Endothelial cell of umbilical vein (primary cell): ENCODE measurements around the gene CIPC. TPM values are rescaled to one million over a fixed set of nuclear protein-coding genes. Genes with fewer than 3 reads are reported as not detected.

Experiments used
- BruUV-seq: library from RNA; stranded (reverse); fragments of 400-500 nt; replicated peaks from 2 replicates; lab custom pipeline; 2021; lab: Mats Ljungman, UMichigan
- CTCF ChIA-PET: fragments of 300-600, 350-600 bp; sonication (Branson Sonifier 250); formaldehyde crosslinking; loops from one replicate; lab custom pipeline; 2021; ENCODE audit warnings: antibody characterized with exemption, inconsistent platforms; lab: Charles Lee
- POLR2A ChIA-PET: fragments of 300-600, 350-600 bp; sonication (Branson Sonifier 250); formaldehyde crosslinking; loops from one replicate; lab custom pipeline; 2021; ENCODE audit warnings: antibody characterized with exemption, inconsistent platforms; lab: Charles Lee
- DNase-seq: peaks from one replicate; pipeline ENCODE4 v3.0.0-alpha.2; 2011; ENCODE audit warnings: low read depth, low spot score
- FAIRE-seq: peaks from 2 replicates; lab custom pipeline; 2011; peaks lifted over from hg19 to GRCh38; lab: Jason Lieb, UNC
- H2AFZ ChIP-seq: 2 replicates; pipeline ENCODE4 v1.6.0; 2012; ENCODE audit warnings: low read depth, low read length, control low read depth, inconsistent platforms
- H3K27ac ChIP-seq: 2 replicates; pipeline ENCODE4 v1.5.1; 2011; ENCODE audit warnings: low read depth, mild to moderate bottlenecking, control low read depth, low read length, moderate library complexity; ENCODE audit not compliant: insufficient read depth
- H3K27me3 ChIP-seq, 2 experiments: 2 replicates each; pipeline versions ENCODE4 v1.6.0 to v1.6.1; 2011; ENCODE audit warnings: low read length in 2 of 2, mixed read lengths in 1 of 2; ENCODE audit not compliant: control insufficient read depth in 2 of 2, insufficient read depth in 2 of 2
- H3K36me3 ChIP-seq, 2 experiments: 2 replicates in 1 of 2; 3 replicates in 1 of 2; pipeline ENCODE4 v1.5.1; 2011; ENCODE audit warnings: low read length in 2 of 2, mild to moderate bottlenecking in 1 of 2, moderate library complexity in 1 of 2; ENCODE audit not compliant: control insufficient read depth in 2 of 2, insufficient read depth in 2 of 2; ENCODE audit errors: extremely low read depth in 1 of 2
- H3K4me1 ChIP-seq: 3 replicates; pipeline ENCODE4 v1.5.1; 2011; ENCODE audit warnings: mild to moderate bottlenecking, low read length; ENCODE audit not compliant: control insufficient read depth, insufficient read depth; ENCODE audit errors: extremely low read depth
- H3K4me2 ChIP-seq: 2 replicates; pipeline ENCODE4 v1.6.1; 2011; ENCODE audit warnings: low read length, control low read depth, mixed read lengths; ENCODE audit not compliant: insufficient read depth
- H3K4me3 ChIP-seq, 3 experiments: fragments of 200-600 bp in 1 of 3; sonication (generic), shearing (Covaris generic) in 1 of 3; replicated peaks in 1 of 3; 2 replicates each; pipeline ENCODE4 v1.5.1; 2011 to 2016; ENCODE audit warnings: control low read depth in 3 of 3, low read length in 3 of 3, mild to moderate bottlenecking in 2 of 3, inconsistent platforms in 1 of 3, low read depth in 1 of 3, moderate library complexity in 1 of 3; ENCODE audit not compliant: insufficient read depth in 1 of 3
- H3K79me2 ChIP-seq: 2 replicates; pipeline ENCODE4 v1.6.0; 2012; ENCODE audit warnings: low read length, inconsistent platforms; ENCODE audit not compliant: control insufficient read depth, insufficient read depth
- H3K9ac ChIP-seq: replicated peaks from 2 replicates; pipeline ENCODE3; 2011; ENCODE audit warnings: low read length, control low read depth; ENCODE audit not compliant: insufficient read depth; ENCODE audit errors: extremely low read depth
- H3K9me1 ChIP-seq: replicated peaks from 3 replicates; pipeline ENCODE4 v1.6.0; 2011; ENCODE audit warnings: mild to moderate bottlenecking, low read length; ENCODE audit not compliant: control insufficient read depth, insufficient read depth; ENCODE audit errors: extremely low read depth
- H3K9me3 ChIP-seq: replicated peaks from 2 replicates; pipeline ENCODE4 v1.5.1; 2012; ENCODE audit warnings: low read length, inconsistent platforms; ENCODE audit not compliant: control insufficient read depth, insufficient read depth
- H4K20me1 ChIP-seq: replicated peaks from 2 replicates; pipeline ENCODE3; 2011; ENCODE audit warnings: mild to moderate bottlenecking, low read length; ENCODE audit not compliant: control insufficient read depth, insufficient read depth; ENCODE audit errors: extremely low read depth
- EZH2 ChIP-seq: IDR thresholded peaks from 2 replicates; pipeline ENCODE4 v1.6.1; 2012; ENCODE audit warnings: borderline replicate concordance, low read depth, mild to moderate bottlenecking, moderate library complexity, low read length, inconsistent platforms; ENCODE audit not compliant: severe bottlenecking
- FOS ChIP-seq: IDR thresholded peaks from 2 replicates; pipeline ENCODE4 v1.6.1; 2011; ENCODE audit warnings: mild to moderate bottlenecking, low read length, moderate library complexity, borderline replicate concordance; ENCODE audit not compliant: insufficient read depth
- GATA2 ChIP-seq: IDR thresholded peaks from 2 replicates; pipeline ENCODE4 v1.7.0; 2011; ENCODE audit warnings: low read depth, mild to moderate bottlenecking, moderate library complexity, mixed read lengths, low read length; ENCODE audit not compliant: insufficient read length, insufficient read depth
- JUN ChIP-seq: IDR thresholded peaks from 2 replicates; pipeline ENCODE4 v1.6.1; 2011; ENCODE audit warnings: borderline replicate concordance, low read depth; ENCODE audit not compliant: insufficient read length, insufficient read depth
- MYC ChIP-seq: IDR thresholded peaks from one replicate; pipeline ENCODE4 v1.6.1; 2011; ENCODE audit warnings: mild to moderate bottlenecking, low read depth, low read length
- POLR2A ChIP-seq: IDR thresholded peaks from 2 replicates; pipeline ENCODE4 v1.6.1; 2012; ENCODE audit warnings: low read depth, mild to moderate bottlenecking, control low read depth, low read length
- POLR2AphosphoS5 ChIP-seq: IDR thresholded peaks from 2 replicates; pipeline ENCODE4 v1.6.1; 2012; ENCODE audit warnings: low read depth, mild to moderate bottlenecking, control low read depth, low read length, moderate library complexity; ENCODE audit not compliant: insufficient read depth
- dilution Hi-C: fragments of 300-500 bp; cut with MboI; formaldehyde crosslinking; loops from one replicate; pipeline ENCODE4 v1.15.0; 2019; ENCODE audit warnings: low sequenced_read_pairs; ENCODE audit not compliant: extremely low pct_ligation_motif_present
- intact Hi-C: fragments of 100-400 bp; cut with micrococcal nuclease; formaldehyde crosslinking; loops from one replicate; pipeline ENCODE4 v1.10.0; 2022
- polyA plus RNA-seq, 4 experiments: library from polyadenylated mRNA; depleted of rRNA in 3 of 4; stranded (reverse) in 3 of 4; unstranded in 1 of 4; fragments of >200 nt; gene quantifications; 2 replicates each; pipeline versions ENCODE4 v1.2.1 to v1.2.3, GENCODE V29; 2011 to 2012; ENCODE audit warnings: missing spikeins in 1 of 4
- total RNA-seq: library from RNA; stranded (reverse); gene quantifications from 2 replicates; pipeline ENCODE4 v1.2.3, GENCODE V29; 2021
- TF ChIP-seq, protein P1 (sequence below): IDR thresholded peaks from 2 replicates; pipeline ENCODE4 v1.6.1; 2011; ENCODE audit not compliant: insufficient read depth, insufficient read length
- TF ChIP-seq, protein P2 (sequence below), 2 donors: IDR thresholded peaks; 1 replicate in 1 of 2; 2 replicates in 1 of 2; pipeline ENCODE4 v1.5.1; 2011; ENCODE audit warnings: low read length in 2 of 2, mild to moderate bottlenecking in 2 of 2, moderate library complexity in 2 of 2, control low read depth in 1 of 2, inconsistent platforms in 1 of 2, low read depth in 1 of 2; ENCODE audit not compliant: insufficient read depth in 1 of 2; ENCODE audit errors: extremely low read depth in 1 of 2

CIPC gene
- total and polyA plus RNA-seq, 2 donors (not counting 3 experiments of a cell fraction or from before 2014, with no cell fraction given): 8.8 to 17.4 TPM

DNA sequence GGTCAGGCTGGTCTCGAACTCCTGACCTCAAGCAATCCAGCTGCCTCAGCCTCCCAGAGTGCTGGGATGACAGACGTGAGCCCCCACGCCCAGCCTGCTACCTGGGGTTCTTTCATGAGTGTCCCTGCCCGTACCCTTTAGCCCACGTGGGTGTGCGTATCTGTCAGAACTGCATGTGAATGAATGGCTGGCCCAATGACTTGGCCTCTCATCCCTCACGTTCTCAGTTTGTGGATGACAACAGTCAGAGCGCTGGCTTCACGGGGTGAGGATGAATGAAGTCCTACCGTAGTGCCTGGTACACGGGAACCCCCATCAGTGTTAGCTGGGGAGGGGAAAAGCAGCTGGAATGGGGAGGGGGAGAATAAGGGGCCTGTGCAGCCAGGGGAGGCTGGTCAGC lies 59.7 kb downstream of the CIPC start:
- H3K79me2 ChIP-seq: no peaks in the 10 kb centered on the region
- intact Hi-C loops: loop anchor here (10.0 kb wide), 1 partner anchor 397 kb away; no protein-coding TSS in a partner anchor
- FAIRE-seq: no peak

More for the DNA sequence above, 59.7 kb downstream of the CIPC start:
- H3K9me1 ChIP-seq: no peaks in the 10 kb centered on the region
- H3K4me3 ChIP-seq: no peak overlapping the region
- H2AFZ ChIP-seq: no peak overlapping the region
- H3K9me3 ChIP-seq: no peaks in the 10 kb centered on the region
- dilution Hi-C loops: no loop called here
- ChIA-PET CTCF (interaction anchor here (1.3 kb wide), 1 partner anchor 33 kb away, joined by 3 read pairs; no protein-coding TSS in a partner anchor), POLR2A (no interaction called here)
- no peaks in the 10 kb centered on the region for H3K36me3 ChIP-seq
- H3K4me2 ChIP-seq: no peak overlapping the region
- H3K9ac ChIP-seq: no peak overlapping the region
- no peaks in the 10 kb centered on the region for H3K4me1 ChIP-seq
- no peak for DNase-seq
- no TSS peak for BruUV-seq
- H3K27me3 ChIP-seq: peaks cover 9 to 13% of the 10 kb centered on the region in 2 experiments
- no peak overlapping the region for H3K27ac ChIP-seq
- no peak for TF ChIP-seq POLR2A
- TF ChIP-seq, protein P1, sequence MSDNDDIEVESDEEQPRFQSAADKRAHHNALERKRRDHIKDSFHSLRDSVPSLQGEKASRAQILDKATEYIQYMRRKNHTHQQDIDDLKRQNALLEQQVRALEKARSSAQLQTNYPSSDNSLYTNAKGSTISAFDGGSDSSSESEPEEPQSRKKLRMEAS: no peak
- TF ChIP-seq GATA2: no peak
- TF ChIP-seq MYC: no peak
- TF ChIP-seq FOS: no peak
- no peak for TF ChIP-seq POLR2AphosphoS5
- TF ChIP-seq, protein P2, sequence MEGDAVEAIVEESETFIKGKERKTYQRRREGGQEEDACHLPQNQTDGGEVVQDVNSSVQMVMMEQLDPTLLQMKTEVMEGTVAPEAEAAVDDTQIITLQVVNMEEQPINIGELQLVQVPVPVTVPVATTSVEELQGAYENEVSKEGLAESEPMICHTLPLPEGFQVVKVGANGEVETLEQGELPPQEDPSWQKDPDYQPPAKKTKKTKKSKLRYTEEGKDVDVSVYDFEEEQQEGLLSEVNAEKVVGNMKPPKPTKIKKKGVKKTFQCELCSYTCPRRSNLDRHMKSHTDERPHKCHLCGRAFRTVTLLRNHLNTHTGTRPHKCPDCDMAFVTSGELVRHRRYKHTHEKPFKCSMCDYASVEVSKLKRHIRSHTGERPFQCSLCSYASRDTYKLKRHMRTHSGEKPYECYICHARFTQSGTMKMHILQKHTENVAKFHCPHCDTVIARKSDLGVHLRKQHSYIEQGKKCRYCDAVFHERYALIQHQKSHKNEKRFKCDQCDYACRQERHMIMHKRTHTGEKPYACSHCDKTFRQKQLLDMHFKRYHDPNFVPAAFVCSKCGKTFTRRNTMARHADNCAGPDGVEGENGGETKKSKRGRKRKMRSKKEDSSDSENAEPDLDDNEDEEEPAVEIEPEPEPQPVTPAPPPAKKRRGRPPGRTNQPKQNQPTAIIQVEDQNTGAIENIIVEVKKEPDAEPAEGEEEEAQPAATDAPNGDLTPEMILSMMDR (IDR thresholded peaks at IDR 0.05; ENCODE audit: extremely low read depth in 1 of 2, insufficient read depth in 1 of 2, low read depth in 1 of 2, low read length in 2 of 2): no peak
- no peak for TF ChIP-seq EZH2
- TF ChIP-seq JUN: no peak
- H4K20me1 ChIP-seq: no peaks in the 10 kb centered on the region
